Thyroid gland (tissue), 4 donors: ENCODE data around the gene MAFG. TPM values are rescaled to one million over a fixed set of nuclear protein-coding genes. Genes with fewer than 3 reads are reported as not detected.
A peak's percentile ranks its signal among the peaks of the same experiment; 100 is the strongest.
"Not testable (repeated sequence)": the region's sequence is repeated elsewhere in the genome, so short reads cannot be mapped to it uniquely, and the experiment has no call there.

Source experiments
- DNase-seq, 2 donors: peaks; one replicate each; pipeline ENCODE4 v3.0.0-alpha.2; 2019
- H3K27ac ChIP-seq, 3 donors: fragments of 200-600 bp; sonication (generic); 1 replicate in 2 of 3; 2 replicates in 1 of 3; pipeline ENCODE4 v1.5.1; 2016 to 2019; ENCODE audit warnings: mild to moderate bottlenecking in 1 of 3, moderate library complexity in 1 of 3
- H3K27me3 ChIP-seq: fragments of 200-600 bp; sonication (generic); one replicate; pipeline ENCODE4 v1.5.1; 2019
- H3K36me3 ChIP-seq, 2 donors: fragments of 200-600 bp; sonication (generic); one replicate each; pipeline ENCODE4 v1.5.1; 2016 to 2019
- H3K4me1 ChIP-seq, 2 donors: fragments of 200-600 bp; sonication (generic); one replicate each; pipeline ENCODE4 v1.5.1; 2017 to 2019
- H3K4me3 ChIP-seq, 3 donors: fragments of 200-600 bp; sonication (generic); replicated peaks in 1 of 3; 1 replicate in 2 of 3; 2 replicates in 1 of 3; pipeline ENCODE4 v1.5.1; 2016; ENCODE audit warnings: mild to moderate bottlenecking in 1 of 3
- H3K9me3 ChIP-seq: fragments of 200-600 bp; sonication (generic); one replicate; pipeline ENCODE4 v1.5.1; 2017
- POLR2A ChIP-seq, 2 donors: fragments of 450-650 bp; IDR thresholded peaks; one replicate each; pipeline ENCODE4 v1.6.1; 2017; ENCODE audit warnings: antibody characterized with exemption in 2 of 2, mild to moderate bottlenecking in 2 of 2, moderate library complexity in 1 of 2
- WGBS, 2 donors: methylation state at CpG; one replicate each; pipeline ENCODE4 v1.1.5; 2017; 5-methylcytosine and 5-hydroxymethylcytosine counted together
- intact Hi-C: fragments of 100-400 bp; cut with DNase I; formaldehyde crosslinking; loops from one replicate; pipeline ENCODE4 v1.15.1; 2023
- total RNA-seq, 4 donors: library from RNA; depleted of rRNA; stranded (reverse); fragments of >200 nt; gene quantifications; one replicate each; pipeline ENCODE4 v1.2.3, GENCODE V29; 2016
- TF ChIP-seq, protein P1 (sequence below), 6 experiments: fragments of 200-600 bp in 3 of 6; fragments of 450-650 bp in 3 of 6; sonication (generic) in 3 of 6; IDR thresholded peaks; one replicate each; pipeline ENCODE4 v1.5.1; 2016 to 2019; ENCODE audit warnings: antibody characterized with exemption in 6 of 6, mild to moderate bottlenecking in 2 of 6, inconsistent platforms in 1 of 6, moderate library complexity in 1 of 6

Gene MAFG
- total RNA-seq, 4 donors from 2014 or later, result 28.2 to 51.8 (median 36.4) TPM

DNA sequence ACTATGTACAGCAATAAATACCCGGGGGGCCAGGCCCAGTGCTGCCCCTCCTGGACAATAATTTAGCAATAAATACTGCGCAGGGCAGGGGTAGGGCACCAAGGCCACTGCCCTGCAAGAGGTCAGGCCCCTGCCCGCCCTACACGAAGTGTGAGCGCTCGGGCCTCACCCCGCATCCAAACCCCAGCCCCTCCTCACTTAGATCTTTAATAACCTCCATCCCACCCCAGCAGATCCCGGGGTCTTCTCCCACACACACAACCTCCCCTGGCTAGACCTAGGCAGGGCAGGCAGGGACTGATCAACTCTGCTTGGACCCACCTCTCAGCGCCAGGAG is 9.2 kb downstream of the MAFG start:
- H3K9me3 ChIP-seq, DNase-seq, intact Hi-C loops, H3K27me3 ChIP-seq: not testable (repeated sequence)
- Histone ChIP-seq H3K4me3 (peak overlapping the region in 1 of 3 donors; percentile 96), H3K4me1 (peaks cover 18 to 27% of the 10 kb centered on the region in 2 donors), H3K27ac (peak overlapping the region in 1 of 3 donors; percentile 35), H3K36me3 (peaks cover 36 to 38% of the 10 kb centered on the region in 2 donors)
- 40 to 44% methylated on average over 9 of the region's 9 CpGs for WGBS, 2 donors
- TF ChIP-seq, protein P1, sequence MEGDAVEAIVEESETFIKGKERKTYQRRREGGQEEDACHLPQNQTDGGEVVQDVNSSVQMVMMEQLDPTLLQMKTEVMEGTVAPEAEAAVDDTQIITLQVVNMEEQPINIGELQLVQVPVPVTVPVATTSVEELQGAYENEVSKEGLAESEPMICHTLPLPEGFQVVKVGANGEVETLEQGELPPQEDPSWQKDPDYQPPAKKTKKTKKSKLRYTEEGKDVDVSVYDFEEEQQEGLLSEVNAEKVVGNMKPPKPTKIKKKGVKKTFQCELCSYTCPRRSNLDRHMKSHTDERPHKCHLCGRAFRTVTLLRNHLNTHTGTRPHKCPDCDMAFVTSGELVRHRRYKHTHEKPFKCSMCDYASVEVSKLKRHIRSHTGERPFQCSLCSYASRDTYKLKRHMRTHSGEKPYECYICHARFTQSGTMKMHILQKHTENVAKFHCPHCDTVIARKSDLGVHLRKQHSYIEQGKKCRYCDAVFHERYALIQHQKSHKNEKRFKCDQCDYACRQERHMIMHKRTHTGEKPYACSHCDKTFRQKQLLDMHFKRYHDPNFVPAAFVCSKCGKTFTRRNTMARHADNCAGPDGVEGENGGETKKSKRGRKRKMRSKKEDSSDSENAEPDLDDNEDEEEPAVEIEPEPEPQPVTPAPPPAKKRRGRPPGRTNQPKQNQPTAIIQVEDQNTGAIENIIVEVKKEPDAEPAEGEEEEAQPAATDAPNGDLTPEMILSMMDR (IDR thresholded peaks at IDR 0.05), result peak in 1 of 6 experiments; percentile 1

- Histone ChIP-seq H3K4me1 (peaks cover 13 to 22% of the 10 kb centered on the region in 2 donors), H3K36me3 (peaks cover 38 to 41% of the 10 kb centered on the region in 2 donors), H3K4me3 (peak within 1 kb of the TSS; percentile 50 to 96 (median 52)), H3K9me3 (no peaks in the 10 kb centered on the region), H3K27ac (peak within 1 kb of the TSS in 1 of 3 donors; percentile 35), H3K27me3 (no peaks in the 10 kb centered on the region)
- WGBS, 2 donors, result 4% methylated on average over 23 to 24 of the region's 94 CpGs
- peak in 1 of 2 donors; percentile 57 for TF ChIP-seq POLR2A (IDR thresholded peaks at IDR 0.05)
- TF ChIP-seq, protein P1 (IDR thresholded peaks at IDR 0.05), result peak in 1 of 6 experiments; percentile 3
- intact Hi-C loops, result no loop called here
- DNase-seq, result peak; percentile 57 to 61
These were observed 9.8 kb downstream of the MAFG start, which contains the start of gene SIRT7 for GRCh38 chr17:81917565-81918332. TSS of gene SIRT7 (minus strand) at chr17:81918176. CDS start at chr17:81918131, 45 bp downstream.

DNA sequence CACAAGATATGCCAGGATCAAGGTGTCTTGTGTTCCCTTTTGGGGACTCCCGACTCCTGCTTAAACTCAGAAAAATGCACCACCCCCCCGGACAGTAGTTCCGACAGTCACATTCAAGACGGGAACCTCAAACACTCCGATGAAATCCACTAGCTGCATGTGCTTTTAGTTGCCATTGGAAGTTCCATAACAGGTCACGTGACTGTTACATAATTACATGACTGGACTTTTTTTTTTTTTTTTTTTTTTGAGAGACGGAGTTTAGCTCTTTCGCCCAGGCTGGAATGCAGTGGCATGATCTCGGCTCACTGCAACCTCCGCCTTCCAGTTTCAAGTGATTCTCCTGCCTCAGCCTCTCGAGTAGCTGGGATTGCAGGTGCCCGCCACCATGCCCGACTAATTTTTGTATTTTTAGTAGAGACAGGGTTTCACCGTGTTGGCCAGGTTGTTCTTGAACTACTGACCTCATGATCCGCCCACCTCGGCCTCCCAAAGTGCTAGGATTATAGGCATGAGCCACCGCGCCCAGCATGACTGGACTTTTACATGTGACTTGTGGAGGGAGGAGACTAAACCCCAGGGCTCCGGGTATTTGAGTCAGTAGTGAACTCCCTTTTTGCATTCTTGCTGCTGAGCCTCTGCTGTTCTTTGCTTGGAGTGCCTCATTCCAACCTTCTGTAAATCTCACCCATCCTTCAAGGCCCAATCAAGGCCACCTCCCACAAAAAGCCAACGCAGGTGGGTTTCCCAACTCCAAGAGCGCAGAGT is 11.1 kb downstream of the MAFG start:
- Histone ChIP-seq H3K27ac (no peak overlapping the region), H3K4me3 (peak overlapping the region in 1 of 3 donors; percentile 96), H3K27me3 (no peaks in the 10 kb centered on the region), H3K36me3 (peaks cover 28 to 32% of the 10 kb centered on the region in 2 donors), H3K9me3 (no peaks in the 10 kb centered on the region), H3K4me1 (peaks cover 13 to 20% of the 10 kb centered on the region in 2 donors)
- TF ChIP-seq, protein P1 (IDR thresholded peaks at IDR 0.05), result no peak
- no peak for TF ChIP-seq POLR2A (IDR thresholded peaks at IDR 0.05)
- intact Hi-C loops, result no loop called here
- 79 to 85% methylated on average over 21 of the region's 21 CpGs for WGBS, 2 donors
- no peak for DNase-seq

GRCh38 chr17:81915331-81915730 is 12.2 kb downstream of the MAFG start:
- intact Hi-C loops, result no loop called here
- H3K4me1 ChIP-seq, result peaks cover 18 to 22% of the 10 kb centered on the region in 2 donors

More at GRCh38 chr17:81915331-81915730, 12.2 kb downstream of the MAFG start:
- H3K36me3 ChIP-seq, result peaks cover 24 to 32% of the 10 kb centered on the region in 2 donors
- no peaks in the 10 kb centered on the region for H3K9me3 ChIP-seq
- no peak overlapping the region for H3K27ac ChIP-seq
- TF ChIP-seq, protein P1 (IDR thresholded peaks at IDR 0.05), result no peak
- no peak for TF ChIP-seq POLR2A (IDR thresholded peaks at IDR 0.05)
- 85 to 96% methylated on average over 8 to 11 of the region's 12 CpGs for WGBS, 2 donors
- no peak for DNase-seq
- no peak overlapping the region for H3K4me3 ChIP-seq
- no peaks in the 10 kb centered on the region for H3K27me3 ChIP-seq
